Neutrophil (primary cell): Measurements from ENCODE around the gene EEF1AKMT1.

Experiments
- H3K27ac ChIP-seq: fragments of 200-600 bp; sonication (generic); 2 replicates; pipeline ENCODE4 v1.5.1; 2016; ENCODE audit warnings: mild to moderate bottlenecking, moderate library complexity
- H3K27me3 ChIP-seq: fragments of 200-600 bp; sonication (generic); 2 replicates; pipeline ENCODE4 v1.6.0; 2016; ENCODE audit warnings: mild to moderate bottlenecking
- H3K36me3 ChIP-seq: fragments of 200-600 bp; sonication (generic); 2 replicates; pipeline ENCODE4 v1.5.1; 2017
- H3K4me1 ChIP-seq, 2 experiments: fragments of 200-600 bp in 1 of 2; sonication (generic) in 1 of 2; 1 replicate in 1 of 2; 2 replicates in 1 of 2; pipeline versions ENCODE4 v1.5.1 to v1.6.1; 2013 to 2016; ENCODE audit warnings: low read depth in 1 of 2, low read length in 1 of 2, mild to moderate bottlenecking in 1 of 2, moderate library complexity in 1 of 2; ENCODE audit not compliant: control insufficient read depth in 1 of 2, insufficient read depth in 1 of 2
- H3K4me3 ChIP-seq, 2 experiments: fragments of 200-600 bp in 1 of 2; sonication (generic) in 1 of 2; 1 replicate in 1 of 2; 2 replicates in 1 of 2; pipeline ENCODE4 v1.5.1; 2013 to 2016; ENCODE audit warnings: low read depth in 1 of 2, low read length in 1 of 2, mild to moderate bottlenecking in 1 of 2, moderate library complexity in 1 of 2
- H3K9me3 ChIP-seq: fragments of 200-600 bp; sonication (generic); 2 replicates; pipeline ENCODE4 v1.5.1; 2016
- TF ChIP-seq, protein P1 (sequence below): fragments of 200-600 bp; sonication (generic); IDR thresholded peaks from 2 replicates; pipeline ENCODE4 v1.5.1; 2016; ENCODE audit warnings: antibody characterized with exemption

Gene EEF1AKMT1

DNA sequence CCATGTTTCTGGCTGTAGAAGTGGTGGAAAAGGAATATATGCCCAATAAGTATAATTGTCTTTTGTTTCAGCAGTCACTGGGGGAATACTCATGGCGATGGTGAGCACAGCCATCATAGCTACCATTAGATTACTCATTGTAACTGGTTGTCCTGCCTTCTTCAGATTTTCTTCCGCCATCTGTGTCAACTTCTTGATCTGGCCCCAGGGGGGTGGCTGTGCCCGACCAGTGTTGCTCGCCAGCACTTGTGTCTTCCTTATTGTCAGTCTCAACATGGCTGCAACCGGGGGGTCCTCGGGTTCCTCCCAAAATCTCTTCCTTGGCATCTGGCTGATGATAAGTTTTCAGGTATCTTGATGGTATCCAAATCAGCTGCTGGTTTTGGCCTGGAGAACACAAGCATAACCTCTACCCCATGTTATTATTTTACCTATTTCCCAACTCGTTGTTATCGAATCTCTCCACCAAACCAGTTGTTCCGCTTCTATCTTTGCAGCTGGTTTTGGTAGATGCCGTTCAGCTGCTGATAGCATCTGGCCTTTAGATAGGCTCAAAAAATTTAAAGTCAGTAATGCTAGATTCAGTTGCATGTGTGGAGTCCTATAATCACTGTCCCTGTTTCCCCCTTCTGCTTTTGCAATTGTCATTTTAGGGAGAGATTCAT is 93.2 kb downstream of the EEF1AKMT1 start:
- H3K9me3 ChIP-seq = no peaks in the 10 kb centered on the region
- TF ChIP-seq, protein P1, sequence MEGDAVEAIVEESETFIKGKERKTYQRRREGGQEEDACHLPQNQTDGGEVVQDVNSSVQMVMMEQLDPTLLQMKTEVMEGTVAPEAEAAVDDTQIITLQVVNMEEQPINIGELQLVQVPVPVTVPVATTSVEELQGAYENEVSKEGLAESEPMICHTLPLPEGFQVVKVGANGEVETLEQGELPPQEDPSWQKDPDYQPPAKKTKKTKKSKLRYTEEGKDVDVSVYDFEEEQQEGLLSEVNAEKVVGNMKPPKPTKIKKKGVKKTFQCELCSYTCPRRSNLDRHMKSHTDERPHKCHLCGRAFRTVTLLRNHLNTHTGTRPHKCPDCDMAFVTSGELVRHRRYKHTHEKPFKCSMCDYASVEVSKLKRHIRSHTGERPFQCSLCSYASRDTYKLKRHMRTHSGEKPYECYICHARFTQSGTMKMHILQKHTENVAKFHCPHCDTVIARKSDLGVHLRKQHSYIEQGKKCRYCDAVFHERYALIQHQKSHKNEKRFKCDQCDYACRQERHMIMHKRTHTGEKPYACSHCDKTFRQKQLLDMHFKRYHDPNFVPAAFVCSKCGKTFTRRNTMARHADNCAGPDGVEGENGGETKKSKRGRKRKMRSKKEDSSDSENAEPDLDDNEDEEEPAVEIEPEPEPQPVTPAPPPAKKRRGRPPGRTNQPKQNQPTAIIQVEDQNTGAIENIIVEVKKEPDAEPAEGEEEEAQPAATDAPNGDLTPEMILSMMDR = no peak
- no peaks in the 10 kb centered on the region for H3K27me3 ChIP-seq
- no peaks in the 10 kb centered on the region for H3K4me1 ChIP-seq
- H3K36me3 ChIP-seq = no peaks in the 10 kb centered on the region
- H3K27ac ChIP-seq = no peak overlapping the region
- no peak overlapping the region for H3K4me3 ChIP-seq

DNA sequence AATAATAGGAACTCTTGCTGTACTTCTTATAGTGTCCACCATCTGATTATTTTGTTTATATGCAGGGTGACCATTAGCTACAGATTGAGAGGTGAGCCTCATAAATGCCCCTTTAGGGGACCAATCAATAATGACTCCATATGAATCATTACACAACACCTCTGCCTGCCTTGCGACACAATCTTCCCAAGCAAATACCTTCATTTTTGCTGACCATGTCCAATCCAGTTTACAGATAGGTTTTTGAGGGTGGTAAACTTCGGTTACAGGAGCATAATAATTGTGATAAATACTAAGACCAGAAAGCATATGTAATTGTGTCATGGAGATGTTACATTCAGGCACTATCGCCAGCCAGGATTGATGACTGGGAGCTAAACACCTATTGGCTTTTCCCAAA is 93.9 kb downstream of the EEF1AKMT1 start:
- TF ChIP-seq, protein P1 = no peak
- Histone ChIP-seq H3K36me3 (no peaks in the 10 kb centered on the region), H3K27me3 (no peaks in the 10 kb centered on the region), H3K4me3 (no peak overlapping the region), H3K9me3 (no peaks in the 10 kb centered on the region), H3K27ac (no peak overlapping the region), H3K4me1 (no peaks in the 10 kb centered on the region)
